Vagina (tissue), 2 donors: ENCODE data around the gene AHNAK2. TPM values are rescaled to one million over a fixed set of nuclear protein-coding genes. Genes with fewer than 3 reads are reported as not detected.
"Not testable (repeated sequence)": the region's sequence is repeated elsewhere in the genome, so short reads cannot be mapped to it uniquely, and the experiment has no call there.

ENCODE experiments used
- DNase-seq, 2 donors: peaks; one replicate each; pipeline ENCODE4 v3.0.0-alpha.2; 2017; ENCODE audit errors: extremely low spot score in 2 of 2
- H3K27ac ChIP-seq: fragments of 200-600 bp; sonication (generic); one replicate; pipeline ENCODE4 v1.5.1; 2019
- H3K27me3 ChIP-seq: fragments of 200-600 bp; sonication (generic); one replicate; pipeline ENCODE4 v1.5.1; 2019
- H3K36me3 ChIP-seq, 2 donors: fragments of 200-600 bp; sonication (generic); one replicate each; pipeline ENCODE4 v1.5.1; 2017 to 2019
- H3K4me1 ChIP-seq: fragments of 200-600 bp; sonication (generic); one replicate; pipeline ENCODE4 v1.5.1; 2019
- H3K4me3 ChIP-seq, 2 donors: fragments of 200-600 bp; sonication (generic); 1 replicate in 1 of 2; 2 replicates in 1 of 2; pipeline ENCODE4 v1.5.1; 2016 to 2019
- H3K9me3 ChIP-seq: fragments of 200-600 bp; sonication (generic); one replicate; pipeline ENCODE4 v1.5.1; 2019
- POLR2A ChIP-seq, 2 donors: fragments of 450-650 bp; IDR thresholded peaks; one replicate each; pipeline ENCODE4 v1.6.1; 2017; ENCODE audit warnings: antibody characterized with exemption in 2 of 2, mild to moderate bottlenecking in 2 of 2, moderate library complexity in 2 of 2
- POLR2AphosphoS5 ChIP-seq, 2 donors: sonication (generic); formaldehyde crosslinking; IDR thresholded peaks; one replicate each; pipeline ENCODE4 v1.9.0; 2017; ENCODE audit warnings: antibody characterized with exemption in 2 of 2, mild to moderate bottlenecking in 2 of 2, low read depth in 1 of 2; ENCODE audit not compliant: insufficient read depth in 1 of 2
- intact Hi-C: fragments of 100-400 bp; cut with DNase I; formaldehyde crosslinking; loops from one replicate; pipeline ENCODE4 v1.15.1; 2023
- total RNA-seq: library from RNA; depleted of rRNA; stranded (reverse); fragments of >200 nt; gene quantifications from one replicate; pipeline ENCODE4 v1.2.3, GENCODE V29; 2016
- TF ChIP-seq, protein P1 (sequence below), 3 experiments: fragments of 450-650 bp in 2 of 3; fragments of 200-600 bp in 1 of 3; sonication (generic) in 1 of 3; IDR thresholded peaks; one replicate each; pipeline ENCODE4 v1.5.1; 2017 to 2019; ENCODE audit warnings: antibody characterized with exemption in 3 of 3, mild to moderate bottlenecking in 2 of 3, moderate library complexity in 2 of 3

AHNAK2 gene
- total RNA-seq, 1 donor from 2014 or later: 180 TPM

DNA sequence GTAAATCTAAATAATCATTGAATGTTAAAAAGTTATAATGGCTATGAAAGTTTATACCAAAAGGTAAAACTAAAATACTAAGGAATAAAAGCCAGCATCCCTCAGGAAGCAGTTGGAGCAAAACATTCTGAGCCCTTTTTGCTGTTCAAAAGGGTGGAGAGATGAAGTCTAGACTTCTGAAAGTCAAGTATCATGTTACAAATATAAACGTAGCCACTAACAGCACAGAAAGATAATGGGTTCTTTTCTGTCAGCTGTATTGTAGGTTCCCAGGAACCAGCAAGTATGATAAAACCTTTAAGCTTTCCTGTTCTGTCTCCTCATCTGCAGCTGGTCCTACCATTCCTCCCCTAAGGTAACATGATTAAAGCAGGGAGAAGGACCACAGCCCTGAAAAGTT, 69.9 kb downstream of the AHNAK2 start:
- DNase-seq: no peak
- Histone ChIP-seq H3K36me3 (no peaks in the 10 kb centered on the region), H3K27me3 (no peaks in the 10 kb centered on the region), H3K4me3 (no peak overlapping the region), H3K27ac (no peak overlapping the region), H3K9me3 (peaks cover 3% of the 10 kb centered on the region), H3K4me1 (no peaks in the 10 kb centered on the region)
- intact Hi-C loops: no loop called here
- TF ChIP-seq POLR2A (IDR thresholded peaks at IDR 0.05) (no peak), POLR2AphosphoS5 (IDR thresholded peaks at IDR 0.05; ENCODE audit: insufficient read depth in 1 of 2, low read depth in 1 of 2) (no peak)
- TF ChIP-seq, protein P1, sequence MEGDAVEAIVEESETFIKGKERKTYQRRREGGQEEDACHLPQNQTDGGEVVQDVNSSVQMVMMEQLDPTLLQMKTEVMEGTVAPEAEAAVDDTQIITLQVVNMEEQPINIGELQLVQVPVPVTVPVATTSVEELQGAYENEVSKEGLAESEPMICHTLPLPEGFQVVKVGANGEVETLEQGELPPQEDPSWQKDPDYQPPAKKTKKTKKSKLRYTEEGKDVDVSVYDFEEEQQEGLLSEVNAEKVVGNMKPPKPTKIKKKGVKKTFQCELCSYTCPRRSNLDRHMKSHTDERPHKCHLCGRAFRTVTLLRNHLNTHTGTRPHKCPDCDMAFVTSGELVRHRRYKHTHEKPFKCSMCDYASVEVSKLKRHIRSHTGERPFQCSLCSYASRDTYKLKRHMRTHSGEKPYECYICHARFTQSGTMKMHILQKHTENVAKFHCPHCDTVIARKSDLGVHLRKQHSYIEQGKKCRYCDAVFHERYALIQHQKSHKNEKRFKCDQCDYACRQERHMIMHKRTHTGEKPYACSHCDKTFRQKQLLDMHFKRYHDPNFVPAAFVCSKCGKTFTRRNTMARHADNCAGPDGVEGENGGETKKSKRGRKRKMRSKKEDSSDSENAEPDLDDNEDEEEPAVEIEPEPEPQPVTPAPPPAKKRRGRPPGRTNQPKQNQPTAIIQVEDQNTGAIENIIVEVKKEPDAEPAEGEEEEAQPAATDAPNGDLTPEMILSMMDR (IDR thresholded peaks at IDR 0.05): no peak

DNA sequence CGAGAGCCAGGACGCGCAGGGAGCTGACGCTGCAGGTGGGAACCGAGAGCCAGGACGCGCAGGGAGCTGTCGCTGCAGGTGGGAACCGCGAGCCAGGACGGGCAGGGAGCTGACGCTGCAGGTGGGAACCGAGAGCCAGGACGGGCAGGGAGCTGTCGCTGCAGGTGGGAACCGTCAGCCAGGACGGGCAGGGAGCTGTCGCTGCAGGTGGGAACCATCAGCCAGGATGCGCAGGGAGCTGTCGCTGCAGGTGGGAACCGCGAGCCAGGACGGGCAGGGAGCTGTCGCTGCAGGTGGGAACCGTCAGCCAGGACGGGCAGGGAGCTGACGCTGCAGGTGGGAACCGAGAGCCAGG, 72.6 kb downstream of the AHNAK2 start:
- H3K36me3 ChIP-seq, H3K27ac ChIP-seq, H3K4me3 ChIP-seq, H3K4me1 ChIP-seq, intact Hi-C loops, DNase-seq, H3K27me3 ChIP-seq, H3K9me3 ChIP-seq: not testable (repeated sequence)

DNA sequence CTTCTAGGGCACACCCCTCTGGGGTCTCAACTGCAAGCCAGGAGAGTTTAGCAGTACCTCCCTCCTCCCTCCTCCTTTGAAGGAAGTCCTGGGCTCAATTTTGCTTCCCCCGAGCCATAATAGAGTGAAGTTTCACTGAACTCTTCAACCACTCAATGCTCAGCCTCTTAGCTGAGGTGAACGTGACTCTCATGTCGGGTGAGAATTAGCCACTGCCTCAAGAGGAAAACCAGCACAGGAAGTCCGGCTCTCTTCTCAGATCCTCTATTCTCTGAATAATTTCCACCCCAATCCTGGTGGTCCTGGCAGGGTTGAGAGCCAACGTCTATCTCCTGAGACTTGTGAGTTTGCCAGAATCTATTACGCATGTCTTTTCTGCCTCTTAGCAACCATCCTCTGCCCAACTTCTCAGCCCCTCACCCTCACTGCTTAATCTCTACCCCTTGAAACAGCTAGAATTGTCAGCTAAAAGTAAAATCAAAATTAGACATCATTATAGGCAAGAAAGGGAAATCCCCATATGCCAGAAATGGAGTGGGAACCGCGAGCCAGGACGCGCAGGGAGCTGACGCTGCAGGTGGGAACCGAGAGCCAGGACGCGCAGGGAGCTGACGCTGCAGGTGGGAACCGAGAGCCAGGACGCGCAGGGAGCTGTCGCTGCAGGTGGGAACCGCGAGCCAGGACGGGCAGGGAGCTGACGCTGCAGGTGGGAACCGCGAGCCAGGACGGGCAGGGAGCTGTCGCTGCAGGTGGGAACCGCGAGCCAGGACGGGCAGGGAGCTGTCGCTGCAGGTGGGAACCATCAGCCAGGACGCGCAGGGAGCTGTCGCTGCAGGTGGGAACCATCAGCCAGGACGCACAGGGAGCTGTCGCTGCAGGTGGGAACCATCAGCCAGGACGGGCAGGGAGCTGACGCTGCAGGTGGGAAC, 73.3 kb downstream of the AHNAK2 start:
- H3K27ac ChIP-seq, H3K4me1 ChIP-seq, DNase-seq, H3K4me3 ChIP-seq, H3K27me3 ChIP-seq, intact Hi-C loops, H3K9me3 ChIP-seq, H3K36me3 ChIP-seq: not testable (repeated sequence)

DNA sequence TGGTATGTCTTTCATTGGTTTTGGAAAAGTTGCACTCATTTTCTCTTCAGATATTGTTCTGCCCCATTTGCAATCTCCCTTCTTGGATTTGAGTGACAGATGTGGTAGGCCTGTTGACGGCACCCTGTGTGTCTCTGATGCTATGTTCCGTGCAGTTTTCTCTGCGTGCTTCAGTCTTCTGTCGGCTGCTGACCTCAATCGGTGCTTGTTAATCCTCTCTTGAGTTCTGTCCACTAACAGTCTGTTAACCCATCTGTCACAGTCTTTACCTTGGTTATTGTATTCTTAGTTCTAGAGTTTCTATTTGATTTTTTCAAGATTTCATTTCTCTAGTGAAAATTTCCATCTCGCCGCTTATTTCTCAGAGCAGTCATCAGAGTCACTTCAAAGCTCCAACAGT, 74.2 kb downstream of the AHNAK2 start:
- Histone ChIP-seq H3K4me1 (no peaks in the 10 kb centered on the region), H3K36me3 (no peaks in the 10 kb centered on the region), H3K27ac (no peak overlapping the region), H3K9me3 (no peaks in the 10 kb centered on the region), H3K27me3 (no peaks in the 10 kb centered on the region), H3K4me3 (no peak overlapping the region)
- no peak for DNase-seq
- intact Hi-C loops: no loop called here
- TF ChIP-seq, protein P1 (IDR thresholded peaks at IDR 0.05): no peak
- no peak for TF ChIP-seq POLR2AphosphoS5 (IDR thresholded peaks at IDR 0.05; ENCODE audit: insufficient read depth in 1 of 2, low read depth in 1 of 2)
- TF ChIP-seq POLR2A (IDR thresholded peaks at IDR 0.05): no peak

DNA sequence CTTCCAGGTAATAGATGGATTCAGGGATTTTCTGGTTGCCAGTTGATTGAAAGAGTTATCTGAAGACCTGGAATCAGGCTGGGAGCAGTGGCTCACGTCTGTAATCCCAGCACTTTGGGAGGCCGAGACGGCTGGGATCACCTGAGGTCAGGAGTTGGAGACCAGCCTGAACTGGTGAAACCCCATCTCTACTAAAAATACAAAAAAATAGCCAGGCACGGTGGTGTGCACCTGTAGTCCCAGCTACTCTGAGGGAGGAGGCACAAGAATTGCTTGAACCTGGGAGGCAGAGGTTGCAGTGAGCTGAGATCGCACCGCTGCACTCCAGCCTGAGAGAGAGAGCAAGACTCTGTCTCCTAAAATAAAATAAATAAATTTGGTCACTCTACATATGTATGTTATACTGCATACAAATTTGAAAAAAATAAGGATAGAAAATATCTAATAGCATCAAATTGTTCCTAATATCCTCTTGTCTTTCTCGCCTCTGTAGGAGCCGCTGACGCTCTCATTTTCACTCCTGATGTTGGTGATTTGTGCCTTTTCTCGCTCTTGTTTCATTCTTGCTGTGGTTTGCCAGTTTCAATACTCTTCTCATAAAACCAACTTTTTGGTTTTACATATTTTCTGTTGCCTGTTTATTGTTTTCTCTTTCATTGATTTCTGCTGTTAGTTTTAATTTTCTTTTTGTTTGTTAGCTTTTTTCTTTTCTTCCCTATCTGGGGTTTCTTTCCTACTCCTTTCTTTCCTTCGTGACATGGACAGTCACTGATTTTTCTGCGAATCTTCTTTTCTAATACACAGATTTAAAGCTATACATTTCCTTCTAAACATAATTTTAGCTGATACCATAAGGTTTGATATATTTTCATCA, 77.3 kb downstream of the AHNAK2 start:
- Histone ChIP-seq H3K4me1 (peaks cover 7% of the 10 kb centered on the region), H3K9me3 (no peaks in the 10 kb centered on the region), H3K4me3 (no peak overlapping the region), H3K36me3 (no peaks in the 10 kb centered on the region), H3K27me3 (no peaks in the 10 kb centered on the region), H3K27ac (no peak overlapping the region)
- no peak for DNase-seq
- intact Hi-C loops: no loop called here
- TF ChIP-seq POLR2AphosphoS5 (IDR thresholded peaks at IDR 0.05; ENCODE audit: insufficient read depth in 1 of 2, low read depth in 1 of 2): no peak

DNA sequence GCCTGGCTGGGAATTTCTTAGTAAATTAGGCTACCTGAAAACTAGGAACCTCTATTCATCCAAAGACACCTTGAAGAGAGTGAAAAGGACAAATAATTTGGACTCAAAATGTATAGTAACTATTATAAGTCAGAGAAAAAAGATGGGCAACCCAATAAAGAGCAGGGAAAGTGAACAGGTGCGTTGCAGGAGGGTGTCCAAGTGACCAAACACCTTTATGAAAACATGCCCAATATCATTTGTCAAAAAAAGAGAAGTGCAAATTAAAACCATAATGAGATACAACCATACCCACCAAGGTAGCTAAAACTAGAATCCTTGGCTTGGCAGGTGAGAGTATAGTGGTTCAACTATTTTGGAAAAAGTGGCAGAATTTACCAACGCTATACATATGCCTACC, 78.4 kb downstream of the AHNAK2 start:
- Histone ChIP-seq H3K4me3 (no peak overlapping the region), H3K9me3 (no peaks in the 10 kb centered on the region), H3K27ac (no peak overlapping the region), H3K4me1 (peaks cover 13% of the 10 kb centered on the region), H3K36me3 (no peaks in the 10 kb centered on the region), H3K27me3 (no peaks in the 10 kb centered on the region)
- DNase-seq: no peak
- no peak for TF ChIP-seq POLR2AphosphoS5 (IDR thresholded peaks at IDR 0.05; ENCODE audit: insufficient read depth in 1 of 2, low read depth in 1 of 2)
- TF ChIP-seq, protein P1 (IDR thresholded peaks at IDR 0.05): no peak
- TF ChIP-seq POLR2A (IDR thresholded peaks at IDR 0.05): no peak
- intact Hi-C loops: loop anchor here (5.0 kb wide), 1 partner anchor 148 kb away; no protein-coding TSS in a partner anchor
